ENCODE results near the gene FHIP2A.
"Not testable (repeated sequence)": the region's sequence is repeated elsewhere in the genome, so short reads cannot be mapped to it uniquely, and the experiment has no call there.

FHIP2A gene

DNA sequence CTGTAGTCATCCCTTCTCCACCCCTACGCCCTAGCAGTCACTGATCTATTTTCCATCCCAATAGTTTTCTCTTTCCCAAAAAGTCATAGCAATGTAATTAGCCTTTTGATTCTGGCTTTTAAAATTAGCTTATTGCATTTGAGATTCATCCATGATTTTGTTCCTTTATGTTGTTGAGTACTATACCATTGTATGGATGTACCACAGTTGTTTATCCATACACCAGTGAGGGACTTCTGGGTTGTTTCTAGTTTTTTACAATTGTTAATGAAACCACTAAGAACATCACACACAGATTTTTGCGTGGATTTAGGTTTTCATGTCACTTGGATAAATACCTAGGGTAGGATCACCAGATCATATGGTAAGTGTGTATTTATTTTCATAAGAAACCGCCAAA, 16.1 kb downstream of the FHIP2A start:
- Histone ChIP-seq H3K9ac (ENCODE audit: low read depth in 1 of 2, low read length in 2 of 2) (no peak overlapping the region), H3K4me3 (ENCODE audit: low read length in 2 of 2) (no peak overlapping the region), H3K4me1 (ENCODE audit: control insufficient read depth in 2 of 2, insufficient read depth in 2 of 2, low read length in 2 of 2) (no peaks in the 10 kb centered on the region), H3K9me3 (ENCODE audit: control insufficient read depth in 2 of 2, low read length in 2 of 2) (no peaks in the 10 kb centered on the region), H3K27ac (ENCODE audit: low read depth in 2 of 2, low read length in 2 of 2) (no peak overlapping the region), H3K27me3 (ENCODE audit: control insufficient read depth in 2 of 2, insufficient read depth in 2 of 2, low read length in 2 of 2) (no peaks in the 10 kb centered on the region), H3K36me3 (ENCODE audit: control insufficient read depth in 2 of 2, insufficient read depth in 2 of 2, low read length in 2 of 2) (peaks cover 28 to 53% of the 10 kb centered on the region in 2 donors)

DNA sequence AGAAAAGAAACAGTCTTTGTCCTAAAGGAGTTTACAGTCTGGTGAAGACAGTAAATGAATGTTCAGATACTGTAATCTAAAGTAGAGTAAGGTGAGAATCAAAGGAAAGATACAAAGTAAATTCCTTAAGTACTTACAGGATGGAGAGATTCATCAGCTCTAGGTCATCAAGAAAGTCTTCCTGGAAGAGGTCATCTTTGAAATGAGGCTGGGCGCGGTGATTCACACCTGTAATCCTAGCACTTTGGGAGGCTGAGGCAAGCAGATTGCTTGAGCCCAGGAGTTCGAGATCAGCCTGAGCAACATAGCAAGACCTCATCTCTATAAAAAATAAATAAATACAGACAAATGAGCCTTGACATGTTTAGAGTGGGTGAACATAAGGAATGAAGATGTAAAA, 18.3 kb downstream of the FHIP2A start:
- H3K36me3 ChIP-seq (ENCODE audit: control insufficient read depth in 2 of 2, insufficient read depth in 2 of 2, low read length in 2 of 2), result peaks cover 36 to 63% of the 10 kb centered on the region in 2 donors

DNA sequence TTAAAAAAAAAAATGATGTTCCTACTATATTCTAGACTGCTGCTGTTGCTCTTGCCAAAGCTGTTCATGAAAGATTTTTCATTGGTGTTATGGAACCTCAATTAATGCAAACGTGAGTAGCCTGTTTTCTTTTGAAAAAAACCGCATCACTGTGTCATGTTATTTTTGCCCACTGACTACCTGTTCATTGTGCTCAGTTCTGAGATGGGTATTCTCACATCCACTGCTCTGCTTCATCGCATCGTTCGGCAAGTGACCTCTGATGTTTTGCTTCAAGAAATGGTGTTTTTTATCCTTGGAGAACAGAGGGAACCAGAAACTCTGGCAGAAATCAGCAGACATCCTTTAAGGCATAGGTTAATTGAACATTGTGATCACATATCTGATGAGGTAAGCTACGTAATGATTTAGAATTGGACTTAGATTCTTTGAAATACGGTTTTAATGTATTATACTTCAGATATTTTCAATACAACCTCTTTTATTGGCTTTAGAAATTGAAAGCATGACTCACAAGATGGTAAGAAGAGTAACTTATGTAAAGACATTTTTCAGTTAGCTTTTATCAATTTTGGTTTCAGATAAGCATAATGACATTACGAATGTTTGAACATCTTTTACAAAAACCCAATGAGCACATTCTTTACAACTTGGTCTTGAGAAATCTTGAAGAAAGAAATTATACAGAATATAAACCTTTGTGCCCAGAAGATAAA, 24.6 kb downstream of the FHIP2A start:
- H3K9me3 ChIP-seq (ENCODE audit: control insufficient read depth in 2 of 2, low read length in 2 of 2), result no peaks in the 10 kb centered on the region
- H3K4me3 ChIP-seq (ENCODE audit: low read length in 2 of 2), result no peak overlapping the region
- no peaks in the 10 kb centered on the region for H3K4me1 ChIP-seq (ENCODE audit: control insufficient read depth in 2 of 2, insufficient read depth in 2 of 2, low read length in 2 of 2)
- no peak overlapping the region for H3K9ac ChIP-seq (ENCODE audit: low read depth in 1 of 2, low read length in 2 of 2)
- peaks cover 52 to 54% of the 10 kb centered on the region in 2 donors for H3K36me3 ChIP-seq (ENCODE audit: control insufficient read depth in 2 of 2, insufficient read depth in 2 of 2, low read length in 2 of 2)
- no peaks in the 10 kb centered on the region for H3K27me3 ChIP-seq (ENCODE audit: control insufficient read depth in 2 of 2, insufficient read depth in 2 of 2, low read length in 2 of 2)
- H3K27ac ChIP-seq (ENCODE audit: low read depth in 2 of 2, low read length in 2 of 2), result no peak overlapping the region

More for the DNA sequence above, 18.3 kb downstream of the FHIP2A start:
- H3K9me3 ChIP-seq (ENCODE audit: control insufficient read depth in 2 of 2, low read length in 2 of 2), result no peaks in the 10 kb centered on the region
- no peaks in the 10 kb centered on the region for H3K27me3 ChIP-seq (ENCODE audit: control insufficient read depth in 2 of 2, insufficient read depth in 2 of 2, low read length in 2 of 2)
- no peak overlapping the region for H3K27ac ChIP-seq (ENCODE audit: low read depth in 2 of 2, low read length in 2 of 2)
- H3K9ac ChIP-seq (ENCODE audit: low read depth in 1 of 2, low read length in 2 of 2), result no peak overlapping the region
- no peak overlapping the region for H3K4me3 ChIP-seq (ENCODE audit: low read length in 2 of 2)
- H3K4me1 ChIP-seq (ENCODE audit: control insufficient read depth in 2 of 2, insufficient read depth in 2 of 2, low read length in 2 of 2), result no peaks in the 10 kb centered on the region

DNA sequence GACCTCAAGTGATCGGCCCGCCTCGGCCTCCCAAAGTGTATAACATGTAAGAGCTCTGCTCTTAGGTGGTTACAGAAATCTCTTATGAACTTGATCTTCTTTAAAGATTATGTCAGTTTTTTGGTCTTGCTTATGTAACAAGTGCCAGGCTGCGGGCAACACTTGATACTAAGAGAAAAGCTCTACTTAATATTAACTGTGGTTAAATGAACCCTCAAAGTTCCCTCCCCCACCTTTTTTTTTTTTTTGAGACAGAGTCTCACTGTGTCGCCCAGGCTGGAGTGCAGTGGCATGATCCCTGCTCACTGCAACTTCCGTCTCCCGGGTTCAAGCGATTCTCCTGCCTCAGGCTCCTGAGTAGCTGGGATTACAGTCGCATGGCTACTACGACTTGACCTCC, 25.9 kb downstream of the FHIP2A start:
- H3K27ac ChIP-seq (ENCODE audit: low read depth in 2 of 2, low read length in 2 of 2); H3K9ac ChIP-seq (ENCODE audit: low read depth in 1 of 2, low read length in 2 of 2); H3K4me3 ChIP-seq (ENCODE audit: low read length in 2 of 2); H3K9me3 ChIP-seq (ENCODE audit: control insufficient read depth in 2 of 2, low read length in 2 of 2); H3K4me1 ChIP-seq (ENCODE audit: control insufficient read depth in 2 of 2, insufficient read depth in 2 of 2, low read length in 2 of 2); H3K27me3 ChIP-seq (ENCODE audit: control insufficient read depth in 2 of 2, insufficient read depth in 2 of 2, low read length in 2 of 2): not testable (repeated sequence)
- peaks cover 52 to 54% of the 10 kb centered on the region in 2 donors for H3K36me3 ChIP-seq (ENCODE audit: control insufficient read depth in 2 of 2, insufficient read depth in 2 of 2, low read length in 2 of 2)

DNA sequence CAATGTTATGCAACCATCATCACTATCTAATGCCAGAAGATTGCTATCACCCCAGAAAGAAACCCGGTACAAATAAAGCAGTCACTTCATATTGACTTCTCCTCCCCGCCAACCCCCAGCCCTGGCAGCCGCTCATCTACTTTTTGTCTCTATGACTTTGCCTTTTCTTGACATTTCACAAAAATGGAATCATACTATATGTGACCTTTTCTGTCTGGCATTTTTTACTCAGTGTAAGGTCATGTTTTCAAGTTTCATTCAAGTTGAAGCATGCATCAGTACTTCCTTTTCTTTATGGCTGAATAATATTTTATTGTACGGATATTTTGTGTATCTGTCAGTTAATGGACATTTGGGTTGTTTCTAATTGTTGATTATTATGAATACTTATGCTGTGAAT, 28.1 kb downstream of the FHIP2A start:
- peaks cover 40% of the 10 kb centered on the region in 2 donors for H3K36me3 ChIP-seq (ENCODE audit: control insufficient read depth in 2 of 2, insufficient read depth in 2 of 2, low read length in 2 of 2)
- H3K27ac ChIP-seq (ENCODE audit: low read depth in 2 of 2, low read length in 2 of 2), result no peak overlapping the region
- H3K4me3 ChIP-seq (ENCODE audit: low read length in 2 of 2), result no peak overlapping the region
- no peak overlapping the region for H3K9ac ChIP-seq (ENCODE audit: low read depth in 1 of 2, low read length in 2 of 2)
- no peaks in the 10 kb centered on the region for H3K4me1 ChIP-seq (ENCODE audit: control insufficient read depth in 2 of 2, insufficient read depth in 2 of 2, low read length in 2 of 2)
- H3K9me3 ChIP-seq (ENCODE audit: control insufficient read depth in 2 of 2, low read length in 2 of 2), result no peaks in the 10 kb centered on the region
- no peaks in the 10 kb centered on the region for H3K27me3 ChIP-seq (ENCODE audit: control insufficient read depth in 2 of 2, insufficient read depth in 2 of 2, low read length in 2 of 2)

GRCh38 chr10:114850126-114850525, 28.5 kb downstream of the FHIP2A start:
- Histone ChIP-seq H3K27ac (ENCODE audit: low read depth in 2 of 2, low read length in 2 of 2) (no peak overlapping the region), H3K36me3 (ENCODE audit: control insufficient read depth in 2 of 2, insufficient read depth in 2 of 2, low read length in 2 of 2) (peaks cover 38 to 40% of the 10 kb centered on the region in 2 donors)

DNA sequence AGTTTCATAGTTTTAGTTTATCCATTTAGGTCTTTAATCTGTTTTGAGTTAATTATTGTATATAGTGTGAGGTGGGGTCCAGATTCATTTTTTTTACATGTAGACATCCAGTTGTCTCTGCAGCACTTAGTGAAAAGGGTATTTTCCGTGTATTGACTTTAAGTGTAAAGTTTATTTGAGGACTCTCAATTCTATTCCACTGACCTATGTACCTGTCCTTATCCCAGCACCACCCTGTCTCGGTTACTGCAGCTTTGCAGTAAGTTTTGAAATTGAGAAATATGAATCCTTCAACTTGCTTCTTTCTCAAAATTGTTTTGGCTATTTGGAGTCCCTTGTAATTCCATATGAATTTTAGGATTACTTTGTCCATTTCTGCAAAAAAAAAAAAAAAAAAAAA, 29.8 kb downstream of the FHIP2A start:
- Histone ChIP-seq H3K36me3 (ENCODE audit: control insufficient read depth in 2 of 2, insufficient read depth in 2 of 2, low read length in 2 of 2) (peaks cover 39 to 45% of the 10 kb centered on the region in 2 donors), H3K27me3 (ENCODE audit: control insufficient read depth in 2 of 2, insufficient read depth in 2 of 2, low read length in 2 of 2) (no peaks in the 10 kb centered on the region), H3K9me3 (ENCODE audit: control insufficient read depth in 2 of 2, low read length in 2 of 2) (no peaks in the 10 kb centered on the region), H3K4me1 (ENCODE audit: control insufficient read depth in 2 of 2, insufficient read depth in 2 of 2, low read length in 2 of 2) (no peaks in the 10 kb centered on the region), H3K9ac (ENCODE audit: low read depth in 1 of 2, low read length in 2 of 2) (no peak overlapping the region), H3K4me3 (ENCODE audit: low read length in 2 of 2) (no peak overlapping the region), H3K27ac (ENCODE audit: low read depth in 2 of 2, low read length in 2 of 2) (no peak overlapping the region)

More at GRCh38 chr10:114850126-114850525, 28.5 kb downstream of the FHIP2A start:
- Histone ChIP-seq H3K4me1 (ENCODE audit: control insufficient read depth in 2 of 2, insufficient read depth in 2 of 2, low read length in 2 of 2) (no peaks in the 10 kb centered on the region), H3K4me3 (ENCODE audit: low read length in 2 of 2) (no peak overlapping the region), H3K9me3 (ENCODE audit: control insufficient read depth in 2 of 2, low read length in 2 of 2) (no peaks in the 10 kb centered on the region), H3K27me3 (ENCODE audit: control insufficient read depth in 2 of 2, insufficient read depth in 2 of 2, low read length in 2 of 2) (no peaks in the 10 kb centered on the region), H3K9ac (ENCODE audit: low read depth in 1 of 2, low read length in 2 of 2) (no peak overlapping the region)

DNA sequence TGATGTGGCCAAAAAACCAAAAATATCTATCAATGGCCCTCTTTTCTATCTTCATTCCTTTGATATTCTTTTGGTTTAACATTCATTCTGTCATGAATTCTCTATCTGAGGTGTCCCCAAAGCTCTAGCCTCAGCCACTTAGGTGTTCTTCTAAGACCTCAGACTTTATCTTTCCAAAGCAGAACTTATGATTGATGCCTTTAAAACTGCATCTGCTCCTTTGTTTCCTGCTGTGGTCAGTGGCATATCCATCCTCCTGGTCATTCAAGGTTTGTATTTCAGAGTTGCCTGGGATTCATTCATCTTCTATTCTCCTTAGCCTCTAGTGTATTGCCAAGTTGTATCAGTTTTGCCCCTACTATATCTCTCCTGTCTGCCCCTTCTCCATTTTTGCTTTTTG, 30.6 kb downstream of the FHIP2A start:
- H3K4me3 ChIP-seq (ENCODE audit: low read length in 2 of 2), result no peak overlapping the region
- peaks cover 40 to 45% of the 10 kb centered on the region in 2 donors for H3K36me3 ChIP-seq (ENCODE audit: control insufficient read depth in 2 of 2, insufficient read depth in 2 of 2, low read length in 2 of 2)
- H3K4me1 ChIP-seq (ENCODE audit: control insufficient read depth in 2 of 2, insufficient read depth in 2 of 2, low read length in 2 of 2), result no peaks in the 10 kb centered on the region
- H3K9ac ChIP-seq (ENCODE audit: low read depth in 1 of 2, low read length in 2 of 2), result no peak overlapping the region
- H3K9me3 ChIP-seq (ENCODE audit: control insufficient read depth in 2 of 2, low read length in 2 of 2), result no peaks in the 10 kb centered on the region
- H3K27me3 ChIP-seq (ENCODE audit: control insufficient read depth in 2 of 2, insufficient read depth in 2 of 2, low read length in 2 of 2), result no peaks in the 10 kb centered on the region
- no peak overlapping the region for H3K27ac ChIP-seq (ENCODE audit: low read depth in 2 of 2, low read length in 2 of 2)

DNA sequence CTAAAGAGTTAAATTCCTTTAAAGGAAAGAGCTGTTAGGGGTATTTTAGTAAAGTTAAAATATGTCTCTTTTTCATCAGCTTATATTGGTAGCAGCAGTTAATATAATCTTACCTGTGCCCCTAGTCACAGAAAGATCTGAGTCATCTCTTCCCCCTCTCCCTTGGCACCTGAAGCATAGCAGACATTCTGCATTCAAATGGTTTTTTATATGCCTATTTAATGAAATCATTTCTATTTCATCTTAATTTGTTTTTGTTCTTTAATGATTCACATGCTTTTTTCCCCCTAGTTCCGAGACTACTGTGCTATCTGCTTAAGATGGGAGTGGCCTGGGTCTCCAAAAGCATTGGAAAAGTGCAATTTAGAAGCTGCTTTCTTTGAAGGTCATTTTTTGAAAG, 33.3 kb downstream of the FHIP2A start:
- H3K9me3 ChIP-seq (ENCODE audit: control insufficient read depth in 2 of 2, low read length in 2 of 2), result no peaks in the 10 kb centered on the region
- H3K9ac ChIP-seq (ENCODE audit: low read depth in 1 of 2, low read length in 2 of 2), result no peak overlapping the region
- no peaks in the 10 kb centered on the region for H3K27me3 ChIP-seq (ENCODE audit: control insufficient read depth in 2 of 2, insufficient read depth in 2 of 2, low read length in 2 of 2)
- peaks cover 20 to 33% of the 10 kb centered on the region in 2 donors for H3K36me3 ChIP-seq (ENCODE audit: control insufficient read depth in 2 of 2, insufficient read depth in 2 of 2, low read length in 2 of 2)
- no peak overlapping the region for H3K4me3 ChIP-seq (ENCODE audit: low read length in 2 of 2)
- H3K27ac ChIP-seq (ENCODE audit: low read depth in 2 of 2, low read length in 2 of 2), result no peak overlapping the region
- H3K4me1 ChIP-seq (ENCODE audit: control insufficient read depth in 2 of 2, insufficient read depth in 2 of 2, low read length in 2 of 2), result peaks cover 0 to 4% of the 10 kb centered on the region in 2 donors

DNA sequence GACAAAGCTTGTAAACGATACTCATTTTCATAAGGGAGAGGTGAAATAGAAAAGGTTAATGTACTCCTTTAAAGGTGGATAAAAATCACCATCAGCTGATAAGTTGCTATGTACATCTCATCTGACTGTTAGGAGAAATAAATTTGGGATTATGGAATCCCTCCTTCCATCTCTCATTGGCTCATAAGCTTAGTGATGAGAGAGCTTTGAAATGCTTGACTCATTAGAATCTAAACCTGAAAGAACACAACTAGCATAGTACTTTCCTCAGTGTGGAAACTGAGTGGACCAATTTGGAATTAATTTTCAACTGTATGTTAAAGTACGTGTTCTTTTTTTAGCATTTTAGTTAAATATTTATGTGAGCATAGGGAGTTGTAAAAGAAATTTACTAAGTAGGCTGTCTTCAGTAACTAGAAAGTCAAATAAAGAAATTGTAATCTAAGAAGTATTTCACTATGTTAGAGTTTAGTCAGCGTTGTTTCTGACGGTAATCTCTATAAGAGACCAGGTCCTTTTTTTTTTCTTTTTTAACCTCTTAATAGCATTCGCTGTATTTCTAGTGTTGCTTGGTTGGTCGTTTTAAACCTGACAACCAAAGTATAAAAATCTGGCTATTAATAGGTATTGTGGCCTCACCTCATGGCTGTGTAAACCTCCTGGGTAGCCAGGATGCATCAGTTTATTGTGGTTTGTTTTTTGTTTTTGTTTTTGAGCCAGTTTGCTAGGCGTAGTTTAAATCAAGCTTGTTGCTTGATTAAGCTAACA, 34.4 kb downstream of the FHIP2A start:
- H3K4me3 ChIP-seq (ENCODE audit: low read length in 2 of 2), result no peak overlapping the region
- H3K9me3 ChIP-seq (ENCODE audit: control insufficient read depth in 2 of 2, low read length in 2 of 2), result no peaks in the 10 kb centered on the region
- peaks cover 23 to 32% of the 10 kb centered on the region in 2 donors for H3K36me3 ChIP-seq (ENCODE audit: control insufficient read depth in 2 of 2, insufficient read depth in 2 of 2, low read length in 2 of 2)
- H3K9ac ChIP-seq (ENCODE audit: low read depth in 1 of 2, low read length in 2 of 2), result no peak overlapping the region
- H3K27ac ChIP-seq (ENCODE audit: low read depth in 2 of 2, low read length in 2 of 2), result no peak overlapping the region
- no peaks in the 10 kb centered on the region for H3K27me3 ChIP-seq (ENCODE audit: control insufficient read depth in 2 of 2, insufficient read depth in 2 of 2, low read length in 2 of 2)
- H3K4me1 ChIP-seq (ENCODE audit: control insufficient read depth in 2 of 2, insufficient read depth in 2 of 2, low read length in 2 of 2), result peaks cover 0 to 4% of the 10 kb centered on the region in 2 donors
